Esophagus muscularis mucosa (tissue), 4 donors: ENCODE data around the gene COQ10B.

Experiments used
- CTCF ChIP-seq, 3 experiments: fragments of 200-600 bp in 2 of 3; fragments of 450-650 bp in 1 of 3; sonication (generic) in 2 of 3; IDR thresholded peaks; one replicate each; pipeline ENCODE4 v1.5.1; 2017 to 2019; ENCODE audit warnings: antibody characterized with exemption in 3 of 3, mild to moderate bottlenecking in 2 of 3, moderate library complexity in 1 of 3
- EP300 ChIP-seq: sonication (generic); formaldehyde crosslinking; IDR thresholded peaks from one replicate; pipeline ENCODE4 v1.6.1; 2017; ENCODE audit warnings: antibody characterized with exemption
- POLR2A ChIP-seq: fragments of 450-650 bp; IDR thresholded peaks from one replicate; pipeline ENCODE4 v1.6.1; 2017; ENCODE audit warnings: antibody characterized with exemption, moderate library complexity, mild to moderate bottlenecking, low read depth
- POLR2AphosphoS5 ChIP-seq, 2 donors: sonication (generic); formaldehyde crosslinking; IDR thresholded peaks; one replicate each; pipeline ENCODE4 v1.6.1; 2017; ENCODE audit warnings: antibody characterized with exemption in 2 of 2

GRCh38 chr2:197423307-197423706, 30.0 kb upstream of the COQ10B start:
- no peak for TF ChIP-seq POLR2AphosphoS5 (IDR thresholded peaks at IDR 0.05)
- no peak for TF ChIP-seq CTCF (IDR thresholded peaks at IDR 0.05)
- TF ChIP-seq POLR2A, result no peak
- TF ChIP-seq EP300, result no peak
